HEK293T (cell line): ENCODE results near the gene ZNF587B.

Experiments used
- BHLHE40 ChIP-seq: fragments of 450-650 bp; IDR thresholded peaks from 2 replicates; pipeline ENCODE4 v1.6.1; 2016; ENCODE audit warnings: mild to moderate bottlenecking, moderate library complexity, borderline replicate concordance
- ELF4 ChIP-seq: fragments of 450-650 bp; IDR thresholded peaks from 2 replicates; pipeline ENCODE4 v1.6.1; 2017; ENCODE audit warnings: antibody characterized with exemption
- FOXM1 ChIP-seq: fragments of 450-650 bp; IDR thresholded peaks from 2 replicates; pipeline ENCODE4 v1.6.1; 2017; ENCODE audit warnings: mild to moderate bottlenecking, borderline replicate concordance
- NFRKB ChIP-seq: fragments of 450-650 bp; IDR thresholded peaks from 2 replicates; pipeline ENCODE4 v1.6.1; 2016; ENCODE audit warnings: mild to moderate bottlenecking, moderate library complexity
- SUZ12 ChIP-seq: fragments of 450-650 bp; IDR thresholded peaks from 2 replicates; pipeline ENCODE4 v1.6.1; 2016; ENCODE audit warnings: mild to moderate bottlenecking
- ZNF384 ChIP-seq: fragments of 450-650 bp; IDR thresholded peaks from 2 replicates; pipeline ENCODE4 v1.6.1; 2016

GRCh38 chr19:57817976-57818375, 12.1 kb upstream of the ZNF587B start:
- TF ChIP-seq BHLHE40, result no peak
- TF ChIP-seq ZNF384, result no peak
- no peak for TF ChIP-seq FOXM1
- TF ChIP-seq NFRKB, result no peak
- TF ChIP-seq ELF4, result no peak
- TF ChIP-seq SUZ12, result no peak
